GM21576 (cell line): Measurements from ENCODE around the gene MICAL2.

Experiments
- ATAC-seq: cut with Tn5 transposase; IDR thresholded peaks from one replicate; pipeline ENCODE4 v1.9.1; 2021; ENCODE audit warnings: mild to moderate bottlenecking, moderate library complexity; ENCODE audit not compliant: unreplicated experiment

MICAL2 gene

GRCh38 chr11:12241971-12242672 lies 131.7 kb downstream of the MICAL2 start:
- no peak for ATAC-seq

DNA sequence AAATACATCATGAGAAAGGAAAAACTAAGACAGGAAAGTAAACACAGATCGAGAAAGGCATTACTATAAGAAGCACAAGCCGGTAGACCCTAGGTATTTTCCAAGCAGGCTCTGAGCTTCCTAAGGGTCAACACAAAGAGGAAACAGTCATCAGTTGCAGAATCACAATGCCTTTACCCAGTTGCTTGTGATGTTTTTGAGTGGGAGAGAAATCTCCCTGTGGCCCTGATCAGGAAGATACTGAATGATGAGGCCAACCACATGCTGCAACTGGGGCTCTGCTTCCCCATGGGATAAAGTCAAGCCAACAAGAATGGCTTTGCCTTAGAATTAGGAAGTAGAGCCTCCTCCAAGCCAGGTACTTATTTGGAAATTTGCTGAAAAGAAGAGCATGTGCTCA lies 132.6 kb downstream of the MICAL2 start:
- ATAC-seq = no peak

DNA sequence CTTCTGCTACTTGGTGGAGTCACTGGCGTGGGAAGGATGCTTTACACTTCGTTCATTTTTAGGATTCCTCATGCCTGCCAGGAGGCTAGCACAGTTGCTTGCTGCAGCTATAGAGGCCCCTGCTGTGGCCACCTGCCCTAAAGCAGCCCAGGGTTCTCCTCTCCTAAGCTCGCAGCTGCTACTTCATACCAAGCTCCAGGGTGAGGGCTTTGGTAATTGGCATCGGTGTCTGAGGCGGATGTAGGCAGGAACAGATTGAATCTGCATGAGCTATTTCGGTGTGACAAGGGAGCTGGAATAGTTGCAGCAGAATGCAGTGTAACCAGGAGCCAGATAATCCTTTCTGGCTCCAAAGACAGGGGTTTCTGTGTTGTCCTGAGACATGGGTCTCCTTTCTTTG lies 133.1 kb downstream of the MICAL2 start:
- no peak for ATAC-seq

GRCh38 chr11:12243911-12244550 lies 133.6 kb downstream of the MICAL2 start:
- no peak for ATAC-seq

DNA sequence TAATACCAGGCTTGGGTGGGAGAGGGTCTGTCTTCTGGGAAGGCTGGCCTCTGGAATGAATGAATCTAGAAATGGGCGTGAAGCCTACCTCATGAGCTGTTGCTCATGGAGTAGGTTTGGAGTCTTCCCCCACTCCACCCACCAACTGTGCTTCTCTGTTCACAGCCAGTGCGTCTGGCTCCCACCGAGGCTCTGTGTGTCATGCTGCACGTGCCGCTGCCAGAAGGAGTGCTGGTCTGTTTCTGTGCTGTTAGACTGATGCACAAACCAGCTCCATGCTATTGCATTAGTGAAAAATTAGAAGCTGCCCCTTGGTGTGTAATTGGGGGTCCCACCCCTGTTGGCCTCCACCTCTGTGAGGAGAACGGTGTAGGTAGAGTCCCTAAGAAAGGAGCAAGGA lies 134.7 kb downstream of the MICAL2 start:
- ATAC-seq = no peak

DNA sequence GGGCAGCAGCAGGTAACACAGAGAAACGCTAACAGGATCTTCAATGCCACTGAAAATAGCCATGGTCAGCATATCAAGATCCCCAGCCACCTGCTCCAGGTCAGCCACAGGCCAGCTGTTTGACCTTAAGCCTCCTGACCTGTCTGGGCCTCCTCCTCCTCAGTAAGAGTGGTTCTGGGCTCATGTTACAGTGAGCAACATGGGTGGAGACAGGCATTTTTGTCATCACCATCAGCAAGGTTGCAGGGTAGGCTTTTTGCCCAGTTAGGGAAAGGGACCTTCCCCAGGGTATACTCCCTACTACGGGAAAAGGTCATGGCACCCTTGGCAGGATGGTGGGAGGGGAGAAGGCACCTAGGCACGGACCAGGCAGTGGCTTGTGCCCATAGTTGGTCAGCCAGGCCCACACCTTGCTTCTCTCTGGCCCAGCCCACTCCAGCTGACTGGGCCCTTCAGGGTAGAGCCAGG lies 135.2 kb downstream of the MICAL2 start:
- no peak for ATAC-seq

- no peak for ATAC-seq
These were observed 135.8 kb downstream of the MICAL2 start for GRCh38 chr11:12246147-12246546.

DNA sequence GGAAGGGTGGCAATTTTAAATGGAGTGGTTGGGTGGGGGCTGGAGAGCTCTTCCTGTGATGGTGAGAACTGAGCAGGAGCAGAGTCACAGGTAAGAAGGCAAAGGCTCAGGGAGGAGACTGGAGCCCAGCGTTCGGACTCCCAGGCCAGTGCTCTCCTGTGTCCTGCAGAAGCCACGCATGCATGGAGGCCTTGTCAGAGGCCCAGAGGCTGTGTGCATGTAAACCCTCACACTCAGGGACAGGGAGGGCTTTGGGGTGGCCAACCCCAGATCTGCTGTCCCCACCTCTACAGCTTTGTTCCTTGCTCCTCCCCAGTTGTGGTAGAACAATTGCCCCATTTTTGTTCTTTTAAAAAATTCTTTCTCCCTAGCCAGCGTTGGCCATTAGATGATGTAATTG lies 136.6 kb downstream of the MICAL2 start:
- no peak for ATAC-seq

GRCh38 chr11:12247543-12248254 lies 137.3 kb downstream of the MICAL2 start:
- ATAC-seq = no peak

DNA sequence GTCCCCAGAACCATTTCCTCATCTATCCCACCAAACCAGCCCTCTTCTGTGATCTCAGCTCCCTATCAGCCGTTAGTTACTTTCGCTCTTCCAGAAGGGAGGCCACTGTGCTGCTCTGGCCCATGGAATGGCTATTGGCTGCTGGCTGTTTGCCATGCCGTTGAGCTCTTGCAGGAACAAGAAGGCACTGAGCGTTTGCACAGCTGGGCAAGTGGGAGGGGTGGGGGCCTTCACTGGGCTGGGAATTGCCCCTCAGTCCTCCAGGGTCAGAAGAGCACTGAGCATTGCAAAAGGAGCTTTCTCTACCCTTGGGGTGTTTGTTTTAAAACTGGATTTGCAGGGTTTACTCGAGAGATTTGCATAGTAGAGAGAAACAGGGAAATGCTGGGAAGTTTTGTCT lies 137.9 kb downstream of the MICAL2 start:
- no peak for ATAC-seq

DNA sequence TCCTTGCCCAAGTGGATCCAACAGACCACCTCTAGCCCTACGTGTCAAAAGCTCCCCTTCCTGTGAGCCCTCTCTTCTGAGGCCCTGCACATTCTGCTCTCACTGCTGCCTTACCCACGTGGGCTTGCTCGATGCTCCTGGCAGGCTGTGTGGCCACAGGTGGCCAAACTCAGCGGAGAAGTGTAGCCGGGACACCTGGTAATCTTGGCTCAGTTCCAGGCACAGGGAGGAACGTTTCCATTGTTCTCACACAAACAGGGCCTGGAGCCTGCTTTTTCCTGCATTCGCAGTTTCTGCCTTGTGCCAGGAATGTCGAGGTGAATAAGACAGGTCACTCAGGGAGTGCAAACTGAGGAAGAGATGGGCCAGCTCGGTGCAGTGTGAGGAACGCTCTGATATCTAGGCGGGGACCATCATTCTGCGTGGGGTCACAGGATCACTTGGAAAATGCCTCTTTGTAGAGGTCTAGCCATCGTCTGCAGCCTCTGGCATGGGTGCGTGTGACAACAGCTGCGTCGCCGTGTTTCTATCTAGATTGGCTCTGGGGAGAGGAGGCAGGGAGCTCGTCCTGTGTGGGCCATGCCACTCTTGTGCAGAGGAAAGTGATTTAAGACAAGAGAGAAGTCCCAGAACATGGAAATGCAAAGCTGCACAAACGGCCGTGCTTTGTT lies 139.3 kb downstream of the MICAL2 start:
- ATAC-seq = no peak

- no peak for ATAC-seq
These were observed 141.5 kb downstream of the MICAL2 start for GRCh38 chr11:12251666-12252560.

DNA sequence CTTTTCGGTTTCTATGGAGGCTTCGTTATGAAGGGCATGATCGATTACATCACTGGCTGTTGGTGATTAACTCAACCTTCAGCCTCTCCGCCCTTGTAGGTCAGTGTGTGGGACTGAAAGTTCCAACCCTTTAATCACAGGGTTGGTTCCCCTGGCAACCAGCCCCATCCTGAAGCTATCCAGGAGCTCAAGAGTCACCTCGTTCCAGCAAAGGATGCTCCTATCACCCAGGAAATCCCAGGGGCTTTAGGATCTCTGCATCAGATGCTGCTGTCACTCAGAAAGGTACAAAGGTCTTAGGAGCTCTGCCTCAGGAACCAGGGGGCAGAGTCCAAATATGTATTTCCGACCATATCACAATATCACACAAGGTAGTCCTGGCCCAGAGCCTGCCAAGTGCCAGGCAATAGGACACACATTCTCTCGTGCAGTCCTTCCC lies 143.5 kb downstream of the MICAL2 start:
- ATAC-seq = no peak

- no peak for ATAC-seq
These were observed 148.1 kb downstream of the MICAL2 start for GRCh38 chr11:12258451-12258850.

DNA sequence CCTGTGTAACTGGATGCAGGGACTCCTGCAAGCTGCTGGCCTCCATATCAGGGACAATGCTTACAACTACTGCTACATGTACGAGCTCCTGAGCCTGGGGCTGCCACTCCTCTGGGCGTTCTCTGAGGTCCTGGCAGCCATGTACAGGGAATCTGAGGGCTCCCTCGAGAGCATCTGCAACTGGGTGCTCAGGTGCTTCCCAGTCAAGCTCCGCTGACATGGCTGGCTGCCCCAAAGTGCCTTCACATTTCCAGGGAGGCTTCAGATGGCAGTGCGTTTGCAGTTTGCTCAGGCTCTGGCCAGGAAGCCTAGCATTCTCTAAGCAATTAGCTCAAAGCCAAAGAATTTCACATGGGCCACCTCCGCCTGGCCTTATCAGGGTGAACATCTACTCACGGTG lies 149.6 kb downstream of the MICAL2 start:
- ATAC-seq = no peak

- ATAC-seq = no peak
These were observed 150.5 kb downstream of the MICAL2 start for GRCh38 chr11:12260731-12261521.

- no peak for ATAC-seq
These were observed 151.2 kb downstream of the MICAL2 start for GRCh38 chr11:12261551-12261950.

DNA sequence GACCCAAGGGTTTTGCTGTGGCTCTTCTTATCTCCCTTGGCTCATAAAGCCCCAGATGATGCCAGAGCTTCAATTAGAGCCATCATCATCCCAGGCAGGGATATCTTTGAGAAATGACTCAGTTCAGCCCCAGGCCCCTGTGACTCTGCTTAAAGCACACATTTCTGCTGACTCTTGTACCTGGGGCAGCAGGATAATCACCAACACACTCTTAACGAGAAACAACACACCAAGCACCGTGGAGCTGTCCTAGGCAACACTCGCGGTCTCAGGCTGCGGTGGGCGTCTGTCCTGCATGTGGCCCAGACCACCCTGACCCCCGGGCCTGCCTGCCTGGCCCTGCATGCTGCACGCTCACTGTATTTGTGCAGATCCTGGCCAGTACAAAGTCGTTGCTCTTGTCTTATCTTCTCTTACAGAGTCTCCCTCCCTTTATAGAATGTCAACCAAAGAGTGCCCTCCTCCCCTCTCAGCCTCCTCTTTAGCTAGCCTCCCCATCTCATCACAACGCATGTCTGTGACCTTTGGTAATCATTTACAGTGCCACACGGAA lies 152.8 kb downstream of the MICAL2 start:
- ATAC-seq = no peak

GRCh38 chr11:12264361-12264760 lies 154.0 kb downstream of the MICAL2 start:
- no peak for ATAC-seq
